K562 (cell line): ENCODE measurements around the gene BIRC7. TPM values are rescaled to one million over a fixed set of nuclear protein-coding genes. Genes with fewer than 3 reads are reported as not detected.

Experiments used
- ATF1 ChIP-seq, 2 experiments: fragments of 450-650 bp in 1 of 2; IDR thresholded peaks; 2 replicates each; pipeline ENCODE4 v1.6.1; 2016; ENCODE audit warnings: missing compliant biosample characterization in 1 of 2, missing genetic modification characterization in 1 of 2
- CBX1 ChIP-seq: sonication (generic); IDR thresholded peaks from 2 replicates; pipeline ENCODE4 v1.6.1; 2016; ENCODE audit warnings: antibody characterized with exemption, low read depth, mild to moderate bottlenecking
- CREM ChIP-seq: IDR thresholded peaks from 2 replicates; pipeline ENCODE4 v1.6.1; 2014; ENCODE audit warnings: antibody characterized with exemption, low read depth
- ESRRB ChIP-seq: fragments of 250-450 bp; sonication (Bioruptor Pico); IDR thresholded peaks from 2 replicates; pipeline ENCODE4 v1.5.0; 2020; ENCODE audit warnings: mild to moderate bottlenecking, moderate library complexity, borderline replicate concordance
- HDAC6 ChIP-seq: IDR thresholded peaks from 2 replicates; pipeline ENCODE4 v1.6.1; 2012; ENCODE audit warnings: low read depth, mild to moderate bottlenecking, control low read depth, inconsistent platforms, low read length, moderate library complexity
- HSF4 ChIP-seq: fragments of 250-450 bp; sonication (Bioruptor Pico); IDR thresholded peaks from 2 replicates; pipeline ENCODE4 v2.1.2; 2022; ENCODE audit warnings: mild to moderate bottlenecking, moderate library complexity, borderline replicate concordance
- ILF3 ChIP-seq: fragments of 450-650 bp; IDR thresholded peaks from 2 replicates; pipeline ENCODE4 v1.6.1; 2018; ENCODE audit warnings: antibody characterized with exemption, mild to moderate bottlenecking, moderate library complexity, borderline replicate concordance
- NFIX ChIP-seq: fragments of 250-450 bp; sonication (Bioruptor Pico); IDR thresholded peaks from 2 replicates; pipeline ENCODE4 v1.4.0; 2020; ENCODE audit warnings: low read depth, mild to moderate bottlenecking, moderate library complexity
- RAD51 ChIP-seq: fragments of 450-650 bp; IDR thresholded peaks from 2 replicates; pipeline ENCODE4 v1.7.1; 2016; ENCODE audit warnings: low read depth, mild to moderate bottlenecking, borderline replicate concordance
- RBM25 ChIP-seq: fragments of 200-400 bp; formaldehyde crosslinking; IDR thresholded peaks from 2 replicates; pipeline ENCODE4 v1.6.1; 2018; ENCODE audit warnings: low read length, low read depth, moderate library complexity; ENCODE audit not compliant: severe bottlenecking
- SMAD3 ChIP-seq: fragments of 450-650 bp; formaldehyde crosslinking; conservative IDR thresholded peaks from 2 replicates; pipeline ENCODE4 v1.4.0; 2020; ENCODE audit warnings: mild to moderate bottlenecking
- SRF ChIP-seq, 2 experiments: fragments of 250-450, 450-650 bp in 1 of 2; sonication (Bioruptor Pico) in 1 of 2; sonication (generic) in 1 of 2; formaldehyde crosslinking; IDR thresholded peaks; 2 replicates each; pipeline versions ENCODE4 v1.5.0 to v1.5.1; 2020 to 2022; ENCODE audit warnings: mild to moderate bottlenecking in 1 of 2, missing genetic modification reagents in 1 of 2
- TRIM24 ChIP-seq, 2 experiments: fragments of 450-650 bp; IDR thresholded peaks; 2 replicates each; pipeline ENCODE4 v1.6.1; 2016
- ZNF263 ChIP-seq: sonication (generic); formaldehyde crosslinking; IDR thresholded peaks from 2 replicates; pipeline ENCODE4 v1.8.0; 2022; ENCODE audit warnings: mild to moderate bottlenecking, missing genetic modification reagents, borderline replicate concordance
- polyA plus RNA-seq, 8 experiments: library from polyadenylated mRNA; depleted of rRNA in 4 of 8; stranded (reverse) in 5 of 8; unstranded in 3 of 8; fragments of >200 nt; fragmentation: Nextera tagmentation in 2 of 8; fragmentation: Illumina TruSeq in 1 of 8; extraction: Ambion mirVana in 2 of 8; extraction: Trizol in 1 of 8; gene quantifications; 2 replicates each; pipeline versions ENCODE4 v1.2.1 to v1.2.3, GENCODE V29; 2011 to 2014; ENCODE audit warnings: inconsistent platforms in 1 of 8, missing spikeins in 1 of 8
- total RNA-seq, 7 experiments: library from RNA; depleted of rRNA in 6 of 7; stranded (reverse); fragments of >200 nt in 6 of 7; fragmentation: Illumina TruSeq in 2 of 7; extraction: Trizol in 2 of 7; gene quantifications; 2 replicates each; pipeline versions ENCODE4 v1.2.1 to v1.2.3, GENCODE V29; 2011 to 2021; ENCODE audit warnings: low replicate concordance in 1 of 7
- TF ChIP-seq, protein P1 (sequence below): fragments of 250-450 bp; sonication (Bioruptor Pico); IDR thresholded peaks from 2 replicates; pipeline ENCODE4 v1.4.0; 2020; ENCODE audit warnings: mild to moderate bottlenecking, moderate library complexity
- TF ChIP-seq, protein P2 (sequence below): sonication (generic); formaldehyde crosslinking; IDR thresholded peaks from 2 replicates; pipeline ENCODE4 v1.8.1; 2023; ENCODE audit warnings: mild to moderate bottlenecking, missing genetic modification reagents
- TF ChIP-seq, protein P3 (sequence below): fragments of 450-650 bp; IDR thresholded peaks from 2 replicates; pipeline ENCODE4 v1.6.1; 2018; ENCODE audit not compliant: partially characterized antibody
- TF ChIP-seq, protein P4 (sequence below): sonication (generic); formaldehyde crosslinking; IDR thresholded peaks from 2 replicates; pipeline ENCODE4 v1.5.0; 2020; ENCODE audit warnings: missing genetic modification reagents

The BIRC7 gene
- total and polyA plus RNA-seq, 9 of the 15 experiments (the other 6 are each of a cell fraction or from before 2014, with no cell fraction given) = 0.14 to 0.19 (median 0.16) TPM; not detected in 5

DNA sequence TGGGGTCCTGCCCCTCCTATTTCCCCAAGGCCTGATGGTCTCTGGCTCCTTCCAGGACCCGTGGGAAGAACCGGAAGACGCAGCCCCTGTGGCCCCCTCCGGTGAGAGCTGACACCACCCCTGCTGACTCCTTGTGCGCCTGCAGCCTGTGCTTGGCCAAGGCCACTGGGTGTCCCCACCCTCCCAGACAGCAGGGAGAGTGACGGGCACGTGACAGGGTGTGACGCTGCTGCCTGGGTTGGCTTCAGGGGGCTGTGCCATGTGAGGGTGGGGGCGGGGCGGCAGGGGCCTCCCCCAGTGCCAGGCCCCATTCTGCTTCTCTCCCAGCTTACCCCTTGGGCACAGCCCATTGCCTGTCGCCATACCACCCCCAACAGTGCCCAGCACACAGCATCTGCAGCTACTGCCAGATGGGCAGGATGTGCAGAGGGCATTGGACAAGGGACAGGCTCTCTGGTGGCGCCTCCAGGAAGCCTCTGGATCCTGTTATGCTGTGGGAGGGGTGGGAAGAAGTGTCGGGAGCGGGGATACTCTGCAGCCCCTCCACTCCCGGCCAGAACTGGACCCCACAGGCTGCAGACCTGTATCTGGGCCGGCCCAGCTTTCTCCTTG is 2.9 kb downstream of the BIRC7 start (continued):
- TF ChIP-seq ILF3 (no peak), CREM (0 out of 2 replicates have a peak, but pooled peaks have one; percentile 34), SMAD3 (no peak), ZNF263 (CRISPR knock-in tag) (no peak), SRF (CRISPR knock-in tag; IDR thresholded peaks at IDR 0.05) (no peak), HSF4 (CRISPR knock-in tag) (no peak), ATF1 (CRISPR knock-in tag; IDR thresholded peaks at IDR 0.05) (no peak), ATF1 (tag; IDR thresholded peaks at IDR 0.05) (0 out of 2 replicates have a peak, but pooled peaks have one; percentile 17), ESRRB (CRISPR knock-in tag) (no peak), HDAC6 (no peak), NFIX (no peak), RAD51 (peak; percentile 32; the same call in 1 of the 2 replicates), RBM25 (no peak), CBX1 (no peak), TRIM24 (IDR thresholded peaks at IDR 0.05) (no peak)
- TF ChIP-seq, protein P1, sequence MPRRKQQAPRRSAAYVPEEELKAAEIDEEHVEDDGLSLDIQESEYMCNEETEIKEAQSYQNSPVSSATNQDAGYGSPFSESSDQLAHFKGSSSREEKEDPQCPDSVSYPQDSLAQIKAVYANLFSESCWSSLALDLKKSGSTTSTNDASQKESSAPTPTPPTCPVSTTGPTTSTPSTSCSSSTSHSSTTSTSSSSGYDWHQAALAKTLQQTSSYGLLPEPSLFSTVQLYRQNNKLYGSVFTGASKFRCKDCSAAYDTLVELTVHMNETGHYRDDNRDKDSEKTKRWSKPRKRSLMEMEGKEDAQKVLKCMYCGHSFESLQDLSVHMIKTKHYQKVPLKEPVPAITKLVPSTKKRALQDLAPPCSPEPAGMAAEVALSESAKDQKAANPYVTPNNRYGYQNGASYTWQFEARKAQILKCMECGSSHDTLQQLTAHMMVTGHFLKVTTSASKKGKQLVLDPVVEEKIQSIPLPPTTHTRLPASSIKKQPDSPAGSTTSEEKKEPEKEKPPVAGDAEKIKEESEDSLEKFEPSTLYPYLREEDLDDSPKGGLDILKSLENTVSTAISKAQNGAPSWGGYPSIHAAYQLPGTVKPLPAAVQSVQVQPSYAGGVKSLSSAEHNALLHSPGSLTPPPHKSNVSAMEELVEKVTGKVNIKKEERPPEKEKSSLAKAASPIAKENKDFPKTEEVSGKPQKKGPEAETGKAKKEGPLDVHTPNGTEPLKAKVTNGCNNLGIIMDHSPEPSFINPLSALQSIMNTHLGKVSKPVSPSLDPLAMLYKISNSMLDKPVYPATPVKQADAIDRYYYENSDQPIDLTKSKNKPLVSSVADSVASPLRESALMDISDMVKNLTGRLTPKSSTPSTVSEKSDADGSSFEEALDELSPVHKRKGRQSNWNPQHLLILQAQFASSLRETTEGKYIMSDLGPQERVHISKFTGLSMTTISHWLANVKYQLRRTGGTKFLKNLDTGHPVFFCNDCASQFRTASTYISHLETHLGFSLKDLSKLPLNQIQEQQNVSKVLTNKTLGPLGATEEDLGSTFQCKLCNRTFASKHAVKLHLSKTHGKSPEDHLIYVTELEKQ (CRISPR knock-in tag) = no peak
- TF ChIP-seq, protein P2, sequence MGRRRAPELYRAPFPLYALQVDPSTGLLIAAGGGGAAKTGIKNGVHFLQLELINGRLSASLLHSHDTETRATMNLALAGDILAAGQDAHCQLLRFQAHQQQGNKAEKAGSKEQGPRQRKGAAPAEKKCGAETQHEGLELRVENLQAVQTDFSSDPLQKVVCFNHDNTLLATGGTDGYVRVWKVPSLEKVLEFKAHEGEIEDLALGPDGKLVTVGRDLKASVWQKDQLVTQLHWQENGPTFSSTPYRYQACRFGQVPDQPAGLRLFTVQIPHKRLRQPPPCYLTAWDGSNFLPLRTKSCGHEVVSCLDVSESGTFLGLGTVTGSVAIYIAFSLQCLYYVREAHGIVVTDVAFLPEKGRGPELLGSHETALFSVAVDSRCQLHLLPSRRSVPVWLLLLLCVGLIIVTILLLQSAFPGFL = no peak
- TF ChIP-seq, protein P3, sequence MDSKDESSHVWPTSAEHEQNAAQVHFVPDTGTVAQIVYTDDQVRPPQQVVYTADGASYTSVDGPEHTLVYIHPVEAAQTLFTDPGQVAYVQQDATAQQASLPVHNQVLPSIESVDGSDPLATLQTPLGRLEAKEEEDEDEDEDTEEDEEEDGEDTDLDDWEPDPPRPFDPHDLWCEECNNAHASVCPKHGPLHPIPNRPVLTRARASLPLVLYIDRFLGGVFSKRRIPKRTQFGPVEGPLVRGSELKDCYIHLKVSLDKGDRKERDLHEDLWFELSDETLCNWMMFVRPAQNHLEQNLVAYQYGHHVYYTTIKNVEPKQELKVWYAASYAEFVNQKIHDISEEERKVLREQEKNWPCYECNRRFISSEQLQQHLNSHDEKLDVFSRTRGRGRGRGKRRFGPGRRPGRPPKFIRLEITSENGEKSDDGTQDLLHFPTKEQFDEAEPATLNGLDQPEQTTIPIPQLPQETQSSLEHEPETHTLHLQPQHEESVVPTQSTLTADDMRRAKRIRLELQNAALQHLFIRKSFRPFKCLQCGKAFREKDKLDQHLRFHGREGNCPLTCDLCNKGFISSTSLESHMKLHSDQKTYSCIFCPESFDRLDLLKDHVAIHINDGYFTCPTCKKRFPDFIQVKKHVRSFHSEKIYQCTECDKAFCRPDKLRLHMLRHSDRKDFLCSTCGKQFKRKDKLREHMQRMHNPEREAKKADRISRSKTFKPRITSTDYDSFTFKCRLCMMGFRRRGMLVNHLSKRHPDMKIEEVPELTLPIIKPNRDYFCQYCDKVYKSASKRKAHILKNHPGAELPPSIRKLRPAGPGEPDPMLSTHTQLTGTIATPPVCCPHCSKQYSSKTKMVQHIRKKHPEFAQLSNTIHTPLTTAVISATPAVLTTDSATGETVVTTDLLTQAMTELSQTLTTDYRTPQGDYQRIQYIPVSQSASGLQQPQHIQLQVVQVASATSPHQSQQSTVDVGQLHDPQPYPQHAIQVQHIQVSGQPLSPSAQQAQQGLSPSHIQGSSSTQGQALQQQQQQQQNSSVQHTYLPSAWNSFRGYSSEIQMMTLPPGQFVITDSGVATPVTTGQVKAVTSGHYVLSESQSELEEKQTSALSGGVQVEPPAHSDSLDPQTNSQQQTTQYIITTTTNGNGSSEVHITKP = no peak
- TF ChIP-seq, protein P4, sequence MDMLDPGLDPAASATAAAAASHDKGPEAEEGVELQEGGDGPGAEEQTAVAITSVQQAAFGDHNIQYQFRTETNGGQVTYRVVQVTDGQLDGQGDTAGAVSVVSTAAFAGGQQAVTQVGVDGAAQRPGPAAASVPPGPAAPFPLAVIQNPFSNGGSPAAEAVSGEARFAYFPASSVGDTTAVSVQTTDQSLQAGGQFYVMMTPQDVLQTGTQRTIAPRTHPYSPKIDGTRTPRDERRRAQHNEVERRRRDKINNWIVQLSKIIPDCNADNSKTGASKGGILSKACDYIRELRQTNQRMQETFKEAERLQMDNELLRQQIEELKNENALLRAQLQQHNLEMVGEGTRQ = peak; percentile 73
